ENCODE results near the gene PLXND1.

The PLXND1 gene

GRCh38 chr3:129586746-129587430 lies 19.6 kb downstream of the PLXND1 start:
- TF ChIP-seq CTCF (IDR thresholded peaks at IDR 0.05; ENCODE audit: low read depth, low read length): no peak
- in situ Hi-C loops (cut with HindIII; ENCODE audit: low sequenced_read_pairs): no loop called here
- no peak overlapping the region for H3K4me3 ChIP-seq (ENCODE audit: low read depth, low read length)
- no peak for DNase-seq (ENCODE audit: low read depth, low spot score)

- DNase-seq (ENCODE audit: low read depth, low spot score): no peak
- in situ Hi-C loops (cut with HindIII; ENCODE audit: low sequenced_read_pairs): no loop called here
- TF ChIP-seq CTCF (IDR thresholded peaks at IDR 0.05; ENCODE audit: low read depth, low read length): no peak
- H3K4me3 ChIP-seq (ENCODE audit: low read depth, low read length): no peak overlapping the region
These were observed 20.4 kb downstream of the PLXND1 start for GRCh38 chr3:129585949-129586657.

GRCh38 chr3:129584631-129585030 lies 21.8 kb downstream of the PLXND1 start:
- H3K4me3 ChIP-seq (ENCODE audit: low read depth, low read length): no peak overlapping the region
- DNase-seq (ENCODE audit: low read depth, low spot score): no peak
- no peak for TF ChIP-seq CTCF (IDR thresholded peaks at IDR 0.05; ENCODE audit: low read depth, low read length)
- in situ Hi-C loops (cut with HindIII; ENCODE audit: low sequenced_read_pairs): no loop called here

GRCh38 chr3:129583289-129583688 lies 23.2 kb downstream of the PLXND1 start:
- no peak overlapping the region for H3K4me3 ChIP-seq (ENCODE audit: low read depth, low read length)
- DNase-seq (ENCODE audit: low read depth, low spot score): no peak
- in situ Hi-C loops (cut with HindIII; ENCODE audit: low sequenced_read_pairs): no loop called here
- TF ChIP-seq CTCF (IDR thresholded peaks at IDR 0.05; ENCODE audit: low read depth, low read length): no peak

- no peak for DNase-seq (ENCODE audit: low read depth, low spot score)
- in situ Hi-C loops (cut with HindIII; ENCODE audit: low sequenced_read_pairs): no loop called here
- no peak for TF ChIP-seq CTCF (IDR thresholded peaks at IDR 0.05; ENCODE audit: low read depth, low read length)
- no peak overlapping the region for H3K4me3 ChIP-seq (ENCODE audit: low read depth, low read length)
These were observed 23.7 kb downstream of the PLXND1 start for GRCh38 chr3:129582799-129583198.

GRCh38 chr3:129581623-129582022 lies 24.9 kb downstream of the PLXND1 start:
- no peak for TF ChIP-seq CTCF (IDR thresholded peaks at IDR 0.05; ENCODE audit: low read depth, low read length)
- in situ Hi-C loops (cut with HindIII; ENCODE audit: low sequenced_read_pairs): no loop called here
- no peak overlapping the region for H3K4me3 ChIP-seq (ENCODE audit: low read depth, low read length)
- DNase-seq (ENCODE audit: low read depth, low spot score): no peak

Measured in astrocyte of the spinal cord (primary cell).